NT2/D1 (cell line): ENCODE results near the gene CACNA2D3.

Experiments used
- SUZ12 ChIP-seq: IDR thresholded peaks from 2 replicates; pipeline ENCODE4 v1.6.1; 2011; ENCODE audit not compliant: insufficient read length, insufficient read depth; ENCODE audit errors: extremely low read depth
- YY1 ChIP-seq: IDR thresholded peaks from 2 replicates; pipeline ENCODE4 v1.6.1; 2011; ENCODE audit not compliant: insufficient read length, insufficient read depth

DNA sequence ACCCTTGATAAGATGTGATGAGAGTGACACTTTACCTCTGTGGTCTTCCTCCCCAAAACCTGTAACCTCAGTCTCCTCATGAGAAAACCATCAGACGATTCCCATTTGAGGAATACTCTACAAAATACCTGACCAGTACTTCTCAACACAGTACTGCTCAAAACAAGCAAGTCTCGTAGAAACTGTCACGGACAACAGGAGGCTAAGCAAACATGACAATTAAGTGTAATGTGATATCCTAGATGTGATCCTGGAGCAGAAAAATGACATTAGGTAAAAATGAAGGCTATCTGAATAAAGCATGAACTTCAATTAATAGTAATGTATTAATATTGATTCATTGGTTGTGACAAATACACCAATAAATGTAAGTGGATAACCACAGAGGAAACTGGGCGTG is 113.6 kb downstream of the CACNA2D3 start:
- TF ChIP-seq YY1 (no peak), SUZ12 (no peak)
